ENCODE results near the gene TRNP1. TPM values are rescaled to one million over a fixed set of nuclear protein-coding genes. Genes with fewer than 3 reads are reported as not detected.
"Not testable (repeated sequence)": the region's sequence is repeated elsewhere in the genome, so short reads cannot be mapped to it uniquely, and the experiment has no call there.

The TRNP1 gene
- total RNA-seq, result 10 to 100 TPM in 2 of 6 experiments, 1 to 10 TPM in 4; 2.0 to 24.8 (median 6.7) TPM
- long read RNA-seq, result 0 reads

- Histone ChIP-seq H3K27me3 (no peaks in the 10 kb centered on the region), H3K27ac (peak within 1 kb of the TSS in 1 of 3 donors; percentile 29), H3K4me1 (peaks cover 0 to 17% (median 0%) of the 10 kb centered on the region in 4 donors), H3K36me3 (no peaks in the 10 kb centered on the region), H3K9me3 (no peaks in the 10 kb centered on the region), H3K4me3 (peak within 1 kb of the TSS; percentile 54 to 71 (median 61))
- intact Hi-C loops (cut with DNase I), result no loop called here
- WGBS (ENCODE audit: insufficient coverage, low coverage, low lambda C conversion rate, missing lambda C conversion rate), result 0% methylated on average over 4 of the region's 61 CpGs
- ATAC-seq (peak; percentile 50 to 67 (median 62)), DNase-seq (peak; percentile 66 to 83 (median 77))
- TF ChIP-seq POLR2A (IDR thresholded peaks at IDR 0.05) (peak; percentile 83), CTCF (IDR thresholded peaks at IDR 0.05) (no peak)
These were observed at the start of gene TRNP1 for GRCh38 chr1:26993237-26994019. TRNP1 (plus strand) TSS chr1:26993692; CDS start chr1:26993787, 95 bp downstream.

DNA sequence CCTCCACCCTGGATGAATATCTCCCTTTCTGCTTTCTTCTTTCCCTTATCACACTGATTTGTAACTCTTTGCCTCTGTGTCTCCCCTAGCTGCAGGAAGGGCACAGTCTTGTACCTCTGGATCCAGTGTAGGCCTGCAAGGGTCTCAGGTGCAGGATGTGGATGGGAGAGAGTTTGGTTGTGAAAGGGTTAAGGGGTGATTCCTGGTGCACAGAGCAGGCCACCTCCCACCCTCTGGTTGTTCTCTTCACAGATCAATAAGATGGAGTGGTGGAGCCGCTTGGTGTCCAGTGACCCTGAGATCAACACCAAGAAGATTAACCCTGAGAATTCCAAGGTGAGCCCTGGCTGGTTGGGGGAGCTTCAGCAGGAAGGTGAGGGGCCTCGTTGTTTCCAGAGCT lies 48.4 kb upstream of the TRNP1 start:
- intact Hi-C loops (cut with DNase I), result no loop called here
- Histone ChIP-seq H3K9me3 (no peaks in the 10 kb centered on the region), H3K4me3 (peak overlapping the region in 2 of 3 donors; percentile 25 to 32), H3K4me1 (peaks cover 0 to 90% (median 37%) of the 10 kb centered on the region in 4 donors), H3K27ac (peak overlapping the region in 2 of 3 donors; percentile 60 to 81), H3K27me3 (no peaks in the 10 kb centered on the region), H3K36me3 (peaks cover 8 to 38% (median 15%) of the 10 kb centered on the region in 4 donors)
- WGBS (ENCODE audit: insufficient coverage, low coverage, low lambda C conversion rate, missing lambda C conversion rate), result 26% methylated on average over 2 of the region's 2 CpGs
- DNase-seq (peak in 1 of 3 donors; percentile 63), ATAC-seq (peak; percentile 1 to 42 (median 32))
- TF ChIP-seq POLR2A (IDR thresholded peaks at IDR 0.05) (no peak), CTCF (IDR thresholded peaks at IDR 0.05) (no peak)

DNA sequence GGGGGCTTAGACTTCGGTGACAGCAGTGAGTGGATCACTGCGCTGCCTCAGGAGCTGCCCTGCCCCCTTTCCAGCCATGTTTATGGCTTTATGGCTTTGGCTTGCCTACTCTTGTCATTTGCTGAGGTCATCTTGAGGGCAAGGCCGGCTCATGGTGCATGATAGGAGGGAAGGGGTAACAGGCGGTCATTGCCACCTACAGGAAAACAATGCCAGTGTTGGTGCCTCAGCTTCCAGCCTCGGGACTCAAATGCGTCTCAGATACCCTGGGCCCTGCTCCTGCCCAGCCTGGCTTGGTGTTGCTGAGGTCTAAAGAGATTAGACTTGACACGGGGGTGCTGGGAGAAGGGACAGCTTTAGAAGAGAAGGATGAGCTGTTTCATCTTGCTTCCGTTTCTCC lies 47.8 kb upstream of the TRNP1 start:
- Histone ChIP-seq H3K36me3 (peaks cover 8 to 38% (median 15%) of the 10 kb centered on the region in 4 donors), H3K27ac (peak overlapping the region in 2 of 3 donors; percentile 60 to 81), H3K4me1 (peaks cover 0 to 87% (median 35%) of the 10 kb centered on the region in 4 donors), H3K27me3 (no peaks in the 10 kb centered on the region), H3K9me3 (no peaks in the 10 kb centered on the region), H3K4me3 (peak overlapping the region in 2 of 3 donors; percentile 25 to 32)
- ATAC-seq (peak; percentile 71 to 77 (median 74)), DNase-seq (peak; percentile 75 to 88 (median 87))
- no peak for TF ChIP-seq POLR2A (IDR thresholded peaks at IDR 0.05)
- WGBS (ENCODE audit: insufficient coverage, low coverage, low lambda C conversion rate, missing lambda C conversion rate), result 41% methylated on average over 6 of the region's 8 CpGs
- intact Hi-C loops (cut with DNase I), result no loop called here

GRCh38 chr1:26946270-26946669 lies 47.2 kb upstream of the TRNP1 start:
- Histone ChIP-seq H3K9me3 (no peaks in the 10 kb centered on the region), H3K27me3 (no peaks in the 10 kb centered on the region), H3K27ac (peak overlapping the region in 2 of 3 donors; percentile 60 to 81), H3K36me3 (peaks cover 8 to 35% (median 14%) of the 10 kb centered on the region in 4 donors), H3K4me1 (peaks cover 0 to 84% (median 35%) of the 10 kb centered on the region in 4 donors), H3K4me3 (peak overlapping the region in 2 of 3 donors; percentile 25 to 32)
- ATAC-seq, result peak; percentile 11 to 42 (median 28)
- TF ChIP-seq POLR2A (IDR thresholded peaks at IDR 0.05) (no peak), CTCF (IDR thresholded peaks at IDR 0.05) (no peak)
- DNase-seq, result peak in 2 of 3 donors; percentile 68 to 74
- WGBS (ENCODE audit: insufficient coverage, low coverage, low lambda C conversion rate, missing lambda C conversion rate), result 46% methylated on average over 3 of the region's 4 CpGs
- intact Hi-C loops (cut with DNase I), result no loop called here

DNA sequence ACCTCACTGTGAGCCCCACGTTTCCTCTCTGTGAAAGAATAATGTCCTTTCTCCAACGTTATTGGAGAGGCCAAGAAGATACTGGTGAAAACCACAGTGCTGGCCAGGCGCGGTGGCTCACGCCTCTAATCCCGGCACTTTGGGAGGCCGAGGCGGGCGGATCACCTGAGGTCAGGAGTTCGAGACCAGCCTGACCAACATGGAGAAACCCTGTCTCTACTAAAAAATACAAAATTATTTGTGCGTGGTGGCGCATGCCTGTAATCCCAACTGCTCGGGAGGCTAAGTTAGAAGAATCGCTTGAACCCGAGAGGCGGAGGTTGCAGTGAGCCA lies 44.8 kb upstream of the TRNP1 start:
- 69% methylated on average over 7 of the region's 16 CpGs for WGBS (ENCODE audit: insufficient coverage, low coverage, low lambda C conversion rate, missing lambda C conversion rate)
- H3K4me3 ChIP-seq; ATAC-seq; H3K27me3 ChIP-seq; H3K9me3 ChIP-seq; intact Hi-C loops (cut with DNase I): not testable (repeated sequence)
- peak in 1 of 3 donors; percentile 48 for DNase-seq
- peaks cover 0 to 14% (median 0%) of the 10 kb centered on the region in 4 donors for H3K36me3 ChIP-seq
- peaks cover 0 to 66% (median 30%) of the 10 kb centered on the region in 4 donors for H3K4me1 ChIP-seq
- peak overlapping the region in 2 of 3 donors; percentile 45 to 81 for H3K27ac ChIP-seq

Measured in right lobe of liver (tissue), 6 donors.